ENCODE results near the gene TBC1D3L. TPM values are rescaled to one million over a fixed set of nuclear protein-coding genes. Genes with fewer than 3 reads are reported as not detected.
"Not testable (repeated sequence)": the region's sequence is repeated elsewhere in the genome, so short reads cannot be mapped to it uniquely, and the experiment has no call there.

TBC1D3L gene
- 1 to 10 TPM; 4.5 to 4.7 TPM for total RNA-seq

DNA sequence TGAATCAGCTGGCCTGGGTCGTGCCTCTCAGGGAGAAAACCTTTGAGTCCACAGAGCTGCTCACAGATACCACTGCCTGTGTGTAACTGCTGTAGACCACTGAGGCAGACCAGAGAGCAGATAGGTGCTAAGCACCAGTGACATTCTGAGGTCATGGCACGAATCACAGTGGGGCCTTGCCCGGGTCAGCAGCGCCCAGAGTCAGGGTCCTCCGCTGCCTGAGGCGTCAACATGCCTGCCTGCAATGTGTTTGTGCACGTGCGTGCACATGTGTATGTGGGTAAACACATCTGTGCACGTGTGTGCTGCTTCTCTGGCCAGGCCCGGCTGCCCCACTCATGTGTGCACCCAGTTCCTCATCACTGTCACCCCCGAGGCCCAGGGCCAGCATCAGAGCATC lies at the start of gene TBC1D3L:
TBC1D3L (minus strand) TSS at position 101 of the 400 bp plus-strand sequence. CDS start 1,540 bp downstream, outside the sequence.
- H3K27ac Mint-ChIP-seq, H3K36me3 Mint-ChIP-seq, H3K4me3 Mint-ChIP-seq, H3K4me1 Mint-ChIP-seq, H3K27me3 Mint-ChIP-seq, DNase-seq, H3K9me3 Mint-ChIP-seq: not testable (repeated sequence)

DNA sequence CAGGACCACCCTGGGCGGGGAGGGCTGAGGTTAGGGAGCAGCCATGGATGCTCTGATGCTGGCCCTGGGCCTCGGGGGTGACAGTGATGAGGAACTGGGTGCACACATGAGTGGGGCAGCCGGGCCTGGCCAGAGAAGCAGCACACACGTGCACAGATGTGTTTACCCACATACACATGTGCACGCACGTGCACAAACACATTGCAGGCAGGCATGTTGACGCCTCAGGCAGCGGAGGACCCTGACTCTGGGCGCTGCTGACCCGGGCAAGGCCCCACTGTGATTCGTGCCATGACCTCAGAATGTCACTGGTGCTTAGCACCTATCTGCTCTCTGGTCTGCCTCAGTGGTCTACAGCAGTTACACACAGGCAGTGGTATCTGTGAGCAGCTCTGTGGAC lies 14.8 kb upstream of the TBC1D3L start, which contains the start of gene TBC1D3D:
TBC1D3D (plus strand) TSS at position 301 of the 400 bp plus-strand sequence. CDS start 1,585 bp downstream, outside the sequence.
- not testable (repeated sequence) for H3K27me3 Mint-ChIP-seq, H3K36me3 Mint-ChIP-seq, H3K4me1 Mint-ChIP-seq, H3K9me3 Mint-ChIP-seq, H3K27ac Mint-ChIP-seq, H3K4me3 Mint-ChIP-seq, DNase-seq

Other genes with a start within 250 kb of the TBC1D3L start
- 1 to 10 TPM; 2.3 to 3.2 TPM for gene HNF1B, start 244.0 kb downstream of the TBC1D3L start, total RNA-seq
- gene TBC1D3K, start 64.6 kb downstream of the TBC1D3L start, total RNA-seq, result not detected
- 1 to 10 TPM in 1 of 2 experiments, under 1 TPM in 1; 0.58 to 2.8 TPM for gene TBC1D3D, start 14.9 kb upstream of the TBC1D3L start, total RNA-seq
- under 1 TPM; 0.86 to 0.91 TPM for gene TBC1D3C, start 79.6 kb upstream of the TBC1D3L start, total RNA-seq
- not detected for gene TBC1D3E, start 138.9 kb upstream of the TBC1D3L start, total RNA-seq
- gene TBC1D3, start 203.5 kb upstream of the TBC1D3L start, total RNA-seq, result not detected

All from activated naive CD8-positive, alpha-beta T cell treated with anti-CD3 and anti-CD28 coated beads for 36 hours (primary cell).